HepG2 (cell line): ENCODE results near the gene GATD1. TPM values are rescaled to one million over a fixed set of nuclear protein-coding genes. Genes with fewer than 3 reads are reported as not detected.

ENCODE experiments used
- ATAC-seq: fragments of 200-7000 bp; cut with Tn5 transposase; 3 replicates; pipeline ENCODE4 v1.9.1; 2020; ENCODE audit warnings: mild to moderate bottlenecking, moderate library complexity
- BruUV-seq: library from RNA; stranded (reverse); fragments of 400-500 nt; replicated peaks from 2 replicates; lab custom pipeline; 2021; lab: Mats Ljungman, UMichigan
- CTCF ChIA-PET: fragments of 300-600 bp; formaldehyde crosslinking; extraction: SDS; loops from one replicate; lab custom pipeline; 2021; ENCODE audit warnings: low total read pairs, inconsistent platforms, low intra/inter-chr PET ratio; lab: Yijun Ruan, JAX
- POLR2A ChIA-PET: fragments of 350-600 bp; sonication (Branson Sonifier 250); formaldehyde crosslinking; loops from one replicate; lab custom pipeline; 2020; ENCODE audit warnings: antibody characterized with exemption, inconsistent platforms; lab: Yijun Ruan, JAX
- DNase-seq: peaks from one replicate; pipeline ENCODE4 v3.0.0-alpha.2; 2015; ENCODE audit warnings: low spot score
- FAIRE-seq: peaks from 3 replicates; lab custom pipeline; 2011; peaks lifted over from hg19 to GRCh38; lab: Jason Lieb, UNC
- H2AFZ ChIP-seq: one replicate; pipeline ENCODE4 v1.6.1; 2011; ENCODE audit warnings: low read length, inconsistent platforms
- H3K27ac ChIP-seq: fragments of 300-600 bp; 3 replicates; pipeline ENCODE4 v1.8.0; 2011; ENCODE audit warnings: mixed run types, mild to moderate bottlenecking, mixed read lengths, low read length, inconsistent platforms; ENCODE audit not compliant: insufficient read depth; ENCODE audit errors: extremely low read length
- H3K27me3 ChIP-seq, 2 experiments: fragments of 200-600 bp in 1 of 2; 2 replicates in 1 of 2; 3 replicates in 1 of 2; pipeline versions ENCODE4 v1.6.0 to v1.8.0; 2011; ENCODE audit warnings: low read length in 2 of 2, mild to moderate bottlenecking in 2 of 2, moderate library complexity in 2 of 2, inconsistent platforms in 1 of 2; ENCODE audit not compliant: insufficient read depth in 2 of 2, control insufficient read depth in 1 of 2
- H3K36me3 ChIP-seq, 2 experiments: fragments of 200-600 bp in 1 of 2; replicated peaks in 1 of 2; 2 replicates in 1 of 2; 3 replicates in 1 of 2; pipeline versions ENCODE4 v1.5.1 to v1.8.0; 2011; ENCODE audit warnings: low read length in 2 of 2, inconsistent platforms in 1 of 2; ENCODE audit not compliant: insufficient read depth in 2 of 2, control insufficient read depth in 1 of 2
- H3K4me1 ChIP-seq: 2 replicates; pipeline ENCODE4 v1.5.1; 2012; ENCODE audit warnings: low read length, inconsistent platforms; ENCODE audit not compliant: insufficient read depth
- H3K4me2 ChIP-seq: 2 replicates; pipeline ENCODE4 v1.6.0; 2011; ENCODE audit warnings: low read depth, low read length, inconsistent platforms
- H3K4me3 ChIP-seq, 3 experiments: fragments of 200-600 bp in 1 of 3; sonication (generic), shearing (Covaris generic) in 1 of 3; replicated peaks in 1 of 3; 2 replicates each; pipeline ENCODE4 v1.5.1; 2011 to 2016; ENCODE audit warnings: low read length in 3 of 3, inconsistent platforms in 2 of 3, low read depth in 2 of 3, mild to moderate bottlenecking in 2 of 3, control low read depth in 1 of 3, mixed read lengths in 1 of 3; ENCODE audit not compliant: insufficient read depth in 1 of 3
- H3K79me2 ChIP-seq: one replicate; pipeline ENCODE4 v1.6.1; 2011; ENCODE audit warnings: low read length, inconsistent platforms; ENCODE audit not compliant: insufficient read depth
- H3K9ac ChIP-seq: 2 replicates; pipeline ENCODE4 v1.6.0; 2011; ENCODE audit warnings: mild to moderate bottlenecking, low read depth, low read length, inconsistent platforms; ENCODE audit not compliant: insufficient read depth
- H3K9me3 ChIP-seq: 2 replicates; pipeline ENCODE4 v1.5.1; 2012; ENCODE audit warnings: mild to moderate bottlenecking, low read length
- H4K20me1 ChIP-seq: 2 replicates; pipeline ENCODE4 v1.6.0; 2011; ENCODE audit warnings: inconsistent platforms, mild to moderate bottlenecking, low read length, moderate library complexity; ENCODE audit not compliant: insufficient read depth
- BHLHE40 ChIP-seq: IDR thresholded peaks from 2 replicates; pipeline ENCODE4 v1.6.1; 2011; ENCODE audit warnings: low read length, improper control_type of control experiment
- HNRNPLL ChIP-seq: fragments of 200-400 bp; formaldehyde crosslinking; IDR thresholded peaks from 2 replicates; pipeline ENCODE4 v1.6.1; 2017; ENCODE audit warnings: mild to moderate bottlenecking, low read depth, low read length; ENCODE audit not compliant: poor library complexity, severe bottlenecking
- NR3C1 ChIP-seq: sonication (generic); formaldehyde crosslinking; IDR thresholded peaks from 2 replicates; pipeline ENCODE4 v1.4.0; 2020; ENCODE audit warnings: missing genetic modification reagents
- RCOR2 ChIP-seq: IDR thresholded peaks from 2 replicates; pipeline ENCODE4 v1.6.1; 2016; ENCODE audit warnings: missing biosample characterization, missing genetic modification reagents
- U2AF2 ChIP-seq: fragments of 200-400 bp; formaldehyde crosslinking; IDR thresholded peaks from 2 replicates; pipeline ENCODE4 v1.6.1; 2017; ENCODE audit warnings: low read depth, mild to moderate bottlenecking, low read length
- ZBTB33 ChIP-seq: sonication (generic); formaldehyde crosslinking; IDR thresholded peaks from 2 replicates; pipeline ENCODE4 v1.4.0; 2020; ENCODE audit warnings: missing genetic modification reagents
- ZFP90 ChIP-seq: sonication (generic); formaldehyde crosslinking; IDR thresholded peaks from 2 replicates; pipeline ENCODE4 v1.8.0; 2022; ENCODE audit warnings: missing genetic modification reagents, mild to moderate bottlenecking, inconsistent platforms, borderline replicate concordance
- ZFP91 ChIP-seq: sonication (generic); formaldehyde crosslinking; IDR thresholded peaks from 2 replicates; pipeline ENCODE4 v1.9.0; 2022; ENCODE audit warnings: missing genetic modification reagents, mild to moderate bottlenecking, borderline replicate concordance
- WGBS: methylation state at CpG from one replicate; pipeline ENCODE4 v1.1.6; 2017; ENCODE audit warnings: low lambda C conversion rate; 5-methylcytosine and 5-hydroxymethylcytosine counted together
- in situ Hi-C: cut with HindIII; loops from 2 replicates; pipeline ENCODE4 v1.10.0; 2017; ENCODE audit warnings: low pct_unique_long_range_greater_than_20kb; ENCODE audit not compliant: extremely low pct_ligation_motif_present
- intact Hi-C: fragments of 100-400 bp; cut with micrococcal nuclease; formaldehyde crosslinking; loops from one replicate; pipeline ENCODE4 v1.10.0; 2022; ENCODE audit not compliant: unreplicated experiment
- polyA plus RNA-seq, 8 experiments: library from polyadenylated mRNA; depleted of rRNA in 3 of 8; stranded (reverse) in 7 of 8; unstranded in 1 of 8; fragments of >200 nt; fragmentation: Illumina TruSeq in 4 of 8; extraction: Trizol in 4 of 8; gene quantifications; 2 replicates each; pipeline versions ENCODE4 v1.2.1 to v1.2.3, GENCODE V29; 2011 to 2016; ENCODE audit warnings: low read depth in 4 of 8, missing spikeins in 1 of 8, mixed read lengths in 1 of 8; ENCODE audit not compliant: insufficient read depth in 1 of 8
- total RNA-seq, 5 experiments: library from RNA; depleted of rRNA; stranded (reverse); fragments of >200 nt; fragmentation: Illumina TruSeq; extraction: Trizol; gene quantifications; 2 replicates each; pipeline ENCODE4 v1.2.3, GENCODE V29; 2016; ENCODE audit warnings: low read depth in 1 of 5

GATD1 gene
- total and polyA plus RNA-seq, 2 of the 13 experiments (the other 11 are each of a cell fraction or from before 2014, with no cell fraction given), result 31.3 to 60.5 TPM

DNA sequence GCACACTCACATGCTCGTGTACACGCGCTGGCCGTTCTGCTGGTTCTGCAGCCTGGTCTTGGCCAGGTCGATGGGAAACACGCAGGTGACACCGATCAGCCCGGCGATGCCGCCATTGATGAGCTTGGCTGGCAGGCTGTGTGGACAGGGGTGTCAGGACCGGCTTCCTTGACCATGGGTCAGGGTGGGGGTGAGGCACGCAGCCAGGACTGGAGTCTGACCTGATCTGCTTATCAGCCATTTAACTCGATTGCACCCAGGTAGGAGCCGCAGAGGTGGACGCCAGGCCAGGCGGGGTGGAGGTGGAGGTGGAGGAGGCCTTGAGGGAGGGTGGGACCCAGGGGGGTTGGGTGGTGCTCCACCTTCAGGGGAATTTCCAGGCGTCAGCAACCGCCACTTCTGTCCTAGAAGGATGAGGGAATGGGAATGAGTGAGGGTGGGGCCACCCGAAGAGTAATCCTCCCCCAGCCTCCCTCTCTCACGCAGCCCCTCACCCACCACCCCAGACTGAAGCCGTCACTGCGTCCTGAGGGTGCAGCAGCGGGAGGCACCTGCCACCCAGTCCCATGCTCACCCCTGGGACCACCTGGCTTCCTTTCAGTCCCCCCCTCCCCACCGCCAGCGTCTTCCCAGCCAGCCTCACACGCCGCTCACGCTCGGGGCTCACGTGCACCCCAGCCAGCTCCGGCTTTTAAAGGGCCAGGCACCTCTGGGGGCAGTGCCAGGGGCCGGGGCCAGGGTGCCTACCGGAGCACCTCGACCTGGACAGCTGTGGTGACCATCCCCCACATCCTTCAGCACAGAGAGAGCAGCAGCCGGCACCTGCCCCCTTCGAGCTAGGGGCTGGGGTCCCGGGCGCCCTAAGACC is 17.7 kb upstream of the GATD1 start:
- Histone ChIP-seq H3K27ac (no peak overlapping the region), H3K36me3 (no peaks in the 10 kb centered on the region; a peak in 1 of 5 replicates), H3K27me3 (no peaks in the 10 kb centered on the region; a peak in 1 of 5 replicates), H4K20me1 (no peaks in the 10 kb centered on the region), H3K4me2 (peak overlapping the region; percentile 93), H3K9me3 (no peaks in the 10 kb centered on the region), H3K4me3 (peak overlapping the region; percentile 83 to 97 (median 94); a peak in 5 of 6 replicates)
- CTCF ChIA-PET, result no interaction called here
- in situ Hi-C loops, result no loop called here
- BruUV-seq, result no TSS peak
- no peak for ATAC-seq
- intact Hi-C loops, result no loop called here
- no peak for FAIRE-seq
- TF ChIP-seq U2AF2, result no peak
- TF ChIP-seq RCOR2 (CRISPR knock-in tag), result no peak
- no peak for TF ChIP-seq ZFP90
- TF ChIP-seq ZBTB33 (CRISPR knock-in tag), result 0 out of 2 replicates have a peak, but pooled peaks have one; percentile 11
- TF ChIP-seq BHLHE40, result peak; percentile 50; the same call in 1 of the 2 replicates
- TF ChIP-seq HNRNPLL, result peak; percentile 11
- peak; percentile 92 for TF ChIP-seq ZFP91
- TF ChIP-seq NR3C1 (CRISPR knock-in tag), result no peak
- TF ChIP-seq, all 625 proteins: peak for 4
- Histone ChIP-seq H3K9ac (peak overlapping the region; percentile 77; the same call in 1 of the 2 replicates), H2AFZ (no peak overlapping the region), H3K4me1 (no peaks in the 10 kb centered on the region), H3K79me2 (peaks cover 4% of the 10 kb centered on the region)
- 85% methylated on average over 30 of the region's 38 CpGs for WGBS
- DNase-seq, result no peak
- POLR2A ChIA-PET, result interaction anchor here (0.9 to 5.3 kb wide), 8 partner anchors 11 to 897 kb away, joined by 4 to 44 read pairs (median 16); partner anchors contain the start of genes DEAF1, GATD1, PIDD1 and PNPLA2
